K562 (cell line): ENCODE data around the gene TARS2. TPM values are rescaled to one million over a fixed set of nuclear protein-coding genes. Genes with fewer than 3 reads are reported as not detected.
A peak's percentile ranks its signal among the peaks of the same experiment; 100 is the strongest.

Experiments
- ATAC-seq: fragments of 200-7000 bp; cut with Tn5 transposase; 3 replicates; pipeline ENCODE4 v1.9.1; 2020; ENCODE audit warnings: moderate library complexity
- BruUV-seq: library from RNA; stranded (reverse); fragments of 400-500 nt; replicated peaks from 2 replicates; lab custom pipeline; 2021; lab: Mats Ljungman, UMichigan
- CTCF ChIA-PET: fragments of 300-600 bp; formaldehyde crosslinking; extraction: SDS; loops from one replicate; lab custom pipeline; 2021; ENCODE audit warnings: low intra/inter-chr PET ratio; lab: Yijun Ruan, JAX
- POLR2A ChIA-PET: fragments of 300-600, 350-650 bp; sonication (Branson Sonifier 250); formaldehyde crosslinking; extraction: SDS; loops from one replicate; lab custom pipeline; 2021; ENCODE audit warnings: antibody characterized with exemption, inconsistent platforms; lab: Yijun Ruan, JAX
- DNase-seq, 4 experiments: peaks; one replicate each; pipeline versions ENCODE4 v3.0.0 to v3.0.0-alpha.2; 2011 to 2018; ENCODE audit warnings: low spot score in 3 of 4, mixed read lengths in 3 of 4; ENCODE audit errors: extremely low read depth in 1 of 4
- FAIRE-seq: peaks from 2 replicates; lab custom pipeline; 2011; peaks lifted over from hg19 to GRCh38; lab: Jason Lieb, UNC
- H2AFZ ChIP-seq: 2 replicates; pipeline ENCODE4 v1.6.0; 2011; ENCODE audit warnings: low read depth, low read length, control low read depth, inconsistent platforms
- H3K27ac ChIP-seq: fragments of 200-600 bp; 3 replicates; pipeline ENCODE4 v1.8.0; 2011; ENCODE audit warnings: low read depth, mild to moderate bottlenecking, control low read depth, inconsistent platforms, low read length, moderate library complexity, mixed read lengths; ENCODE audit errors: extremely low read depth
- H3K27me3 ChIP-seq, 2 experiments: fragments of 300-600 bp in 1 of 2; 2 replicates in 1 of 2; 3 replicates in 1 of 2; pipeline versions ENCODE4 v1.6.0 to v1.8.0; 2011; ENCODE audit warnings: inconsistent platforms in 2 of 2, low read length in 2 of 2, mild to moderate bottlenecking in 1 of 2, mixed read lengths in 1 of 2, moderate library complexity in 1 of 2; ENCODE audit not compliant: control insufficient read depth in 2 of 2, insufficient read depth in 2 of 2
- H3K36me3 ChIP-seq: fragments of 300-600 bp; 3 replicates; pipeline ENCODE4 v1.8.0; 2011; ENCODE audit warnings: mild to moderate bottlenecking, low read length, inconsistent platforms; ENCODE audit not compliant: control insufficient read depth, insufficient read depth
- H3K4me1 ChIP-seq, 2 experiments: fragments of 200-600 bp in 1 of 2; replicated peaks in 1 of 2; 2 replicates in 1 of 2; 3 replicates in 1 of 2; pipeline versions ENCODE4 v1.5.1 to v1.8.0; 2011; ENCODE audit warnings: inconsistent platforms in 2 of 2, low read length in 2 of 2, mild to moderate bottlenecking in 1 of 2, mixed read lengths in 1 of 2, moderate library complexity in 1 of 2; ENCODE audit not compliant: control insufficient read depth in 2 of 2, insufficient read depth in 2 of 2
- H3K4me2 ChIP-seq: 2 replicates; pipeline ENCODE4 v1.6.1; 2011; ENCODE audit warnings: low read length, control low read depth, inconsistent platforms, mixed read lengths; ENCODE audit not compliant: insufficient read depth
- H3K4me3 ChIP-seq: fragments of 200-600 bp; sonication (generic), shearing (Covaris generic); 2 replicates; pipeline ENCODE4 v1.5.1; 2016; ENCODE audit warnings: control low read depth, inconsistent platforms
- H3K79me2 ChIP-seq: fragments of 200-600 bp; 3 replicates; pipeline ENCODE4 v1.8.0; 2011; ENCODE audit warnings: low read length, inconsistent platforms; ENCODE audit not compliant: control insufficient read depth, insufficient read depth
- H3K9ac ChIP-seq, 2 experiments: 2 replicates each; pipeline versions ENCODE4 v1.6.0 to v1.6.1; 2011; ENCODE audit warnings: low read depth in 2 of 2, low read length in 2 of 2, control low read depth in 1 of 2, inconsistent platforms in 1 of 2, mild to moderate bottlenecking in 1 of 2, mixed read lengths in 1 of 2; ENCODE audit not compliant: insufficient read depth in 1 of 2
- H3K9me1 ChIP-seq: one replicate; pipeline ENCODE4 v1.6.0; 2011; ENCODE audit warnings: inconsistent platforms, mild to moderate bottlenecking, low read length, moderate library complexity; ENCODE audit not compliant: control insufficient read depth, insufficient read depth
- H3K9me3 ChIP-seq: replicated peaks from 2 replicates; pipeline ENCODE4 v1.5.1; 2011; ENCODE audit warnings: low read depth, low read length, inconsistent platforms; ENCODE audit not compliant: control insufficient read depth, insufficient read depth
- H4K20me1 ChIP-seq: replicated peaks from 2 replicates; pipeline ENCODE4 v1.6.1; 2011; ENCODE audit warnings: low read length, inconsistent platforms, mixed read lengths; ENCODE audit not compliant: control insufficient read depth, insufficient read depth
- CREM ChIP-seq: IDR thresholded peaks from 2 replicates; pipeline ENCODE4 v1.6.1; 2014; ENCODE audit warnings: antibody characterized with exemption, low read depth
- NFE2L1 ChIP-seq: fragments of 450-650 bp; IDR thresholded peaks from 2 replicates; pipeline ENCODE4 v1.6.1; 2016; ENCODE audit warnings: missing genetic modification characterization, low read depth, mild to moderate bottlenecking, missing compliant biosample characterization, moderate library complexity, borderline replicate concordance
- NR0B1 ChIP-seq: fragments of 450-650 bp; IDR thresholded peaks from one replicate; pipeline ENCODE4 v1.6.1; 2018; ENCODE audit warnings: mild to moderate bottlenecking, moderate library complexity; ENCODE audit not compliant: partially characterized antibody
- PHF8 ChIP-seq: fragments of 200-600 bp; sonication (generic); IDR thresholded peaks from 2 replicates; pipeline ENCODE4 v1.6.1; 2012; ENCODE audit warnings: mixed run types, mild to moderate bottlenecking, inconsistent platforms, low read length, moderate library complexity, borderline replicate concordance
- POLR2AphosphoS2 ChIP-seq: IDR thresholded peaks from 2 replicates; pipeline ENCODE4 v1.6.1; 2012; ENCODE audit warnings: low read length, improper control_type of control experiment
- POLR2G ChIP-seq: fragments of 200-400 bp; formaldehyde crosslinking; IDR thresholded peaks from 2 replicates; pipeline ENCODE4 v1.6.1; 2017; ENCODE audit warnings: low read depth, mild to moderate bottlenecking, antibody characterized with exemption, low read length, moderate library complexity
- RBFOX2 ChIP-seq: fragments of 200-400 bp; formaldehyde crosslinking; IDR thresholded peaks from 2 replicates; pipeline ENCODE4 v1.6.1; 2017; ENCODE audit warnings: low read depth, mild to moderate bottlenecking, low read length, moderate library complexity
- SMARCE1 ChIP-seq: fragments of 450-650 bp; IDR thresholded peaks from 2 replicates; pipeline ENCODE4 v1.7.1; 2016; ENCODE audit warnings: mild to moderate bottlenecking
- SUPT5H ChIP-seq: fragments of 450-650 bp; IDR thresholded peaks from 2 replicates; pipeline ENCODE4 v1.6.1; 2016
- ZBTB1 ChIP-seq: sonication (generic); formaldehyde crosslinking; IDR thresholded peaks from 2 replicates; pipeline ENCODE4 v1.8.1; 2023; ENCODE audit warnings: missing genetic modification reagents, low read depth, mild to moderate bottlenecking, borderline replicate concordance
- ZSCAN29 ChIP-seq: fragments of 450-650 bp; IDR thresholded peaks from 2 replicates; pipeline ENCODE4 v1.6.1; 2017
- WGBS: fragments of 100-300 bp; shearing (Covaris generic); methylation state at CpG from one replicate; pipeline ENCODE4 v1.1.6; 2016; ENCODE audit warnings: low coverage, mixed read lengths; ENCODE audit not compliant: insufficient coverage; ENCODE audit errors: missing lambda C conversion rate; 5-methylcytosine and 5-hydroxymethylcytosine counted together
- in situ Hi-C: fragments of 300-500 bp; cut with MboI; formaldehyde crosslinking; loops from 4 replicates; pipeline ENCODE4 v1.15.0; 2018; ENCODE audit warnings: inconsistent platforms, mixed read lengths
- intact Hi-C: fragments of 100-400 bp; cut with micrococcal nuclease; formaldehyde crosslinking; loops from 2 replicates; pipeline ENCODE4 v1.14.2; 2022
- polyA plus RNA-seq, 8 experiments: library from polyadenylated mRNA; depleted of rRNA in 4 of 8; stranded (reverse) in 5 of 8; unstranded in 3 of 8; fragments of >200 nt; fragmentation: Nextera tagmentation in 2 of 8; fragmentation: Illumina TruSeq in 1 of 8; extraction: Ambion mirVana in 2 of 8; extraction: Trizol in 1 of 8; gene quantifications; 2 replicates each; pipeline versions ENCODE4 v1.2.1 to v1.2.3, GENCODE V29; 2011 to 2014; ENCODE audit warnings: inconsistent platforms in 1 of 8, missing spikeins in 1 of 8
- total RNA-seq, 7 experiments: library from RNA; depleted of rRNA in 6 of 7; stranded (reverse); fragments of >200 nt in 6 of 7; fragmentation: Illumina TruSeq in 2 of 7; extraction: Trizol in 2 of 7; gene quantifications; 2 replicates each; pipeline versions ENCODE4 v1.2.1 to v1.2.3, GENCODE V29; 2011 to 2021; ENCODE audit warnings: low replicate concordance in 1 of 7

Gene TARS2
- total and polyA plus RNA-seq, 9 of the 15 experiments (the other 6 are each of a cell fraction or from before 2014, with no cell fraction given): 17.0 to 64.2 (median 39.4) TPM

GRCh38 chr1:150553392-150554085 lies 66.3 kb downstream of the TARS2 start (continued):
- TF ChIP-seq SUPT5H (peak; percentile 54; the same call in 1 of the 2 replicates), SMARCE1 (no peak), ZBTB1 (CRISPR knock-in tag) (no peak), RBFOX2 (peak; percentile 70), POLR2AphosphoS2 (peak; percentile 13; the same call in 1 of the 2 replicates), CREM (no peak), NR0B1 (no peak), ZSCAN29 (no peak), POLR2G (peak; percentile 71)

- Histone ChIP-seq H4K20me1 (peaks cover 9% of the 10 kb centered on the region), H3K27me3 (no peaks in the 10 kb centered on the region), H3K36me3 (peaks cover 72% of the 10 kb centered on the region), H3K9ac (peak overlapping the region in 1 of 2 experiments; percentile 81; a peak in 3 of 4 replicates), H3K4me3 (no peak overlapping the region), H3K4me2 (no peak overlapping the region), H3K9me3 (no peaks in the 10 kb centered on the region), H3K4me1 (peaks cover 28 to 83% of the 10 kb centered on the region in 2 experiments), H3K27ac (peak overlapping the region; percentile 77; the same call in 2 of the 3 replicates), H3K9me1 (no peaks in the 10 kb centered on the region), H3K79me2 (peaks cover 72% of the 10 kb centered on the region), H2AFZ (no peak overlapping the region)
- intact Hi-C loops (no loop called here), in situ Hi-C loops (no loop called here)
- whole genome bisulfite sequencing: 95% methylated on average over 8 of the region's 8 CpGs
- ATAC-seq (no peak), DNase-seq (no peak), FAIRE-seq (no peak)
- no TSS peak for BruUV-seq
- no peak for TF ChIP-seq NFE2L1
- peak; percentile 64 for TF ChIP-seq RBFOX2
- TF ChIP-seq PHF8: no peak
- peak; percentile 57; the same call in 1 of the 2 replicates for TF ChIP-seq POLR2G
- ChIA-PET POLR2A (interaction anchor here (0.5 to 2.7 kb wide), 6 partner anchors 9 to 297 kb away, joined by 3 to 10 read pairs (median 3); partner anchors contain the start of gene CA14), CTCF (no interaction called here)
Measured at GRCh38 chr1:150554086-150554452, 66.8 kb downstream of the TARS2 start.
